ENCODE results near the gene MBP.
A peak's percentile ranks its signal among the peaks of the same experiment; 100 is the strongest.

MBP gene

DNA sequence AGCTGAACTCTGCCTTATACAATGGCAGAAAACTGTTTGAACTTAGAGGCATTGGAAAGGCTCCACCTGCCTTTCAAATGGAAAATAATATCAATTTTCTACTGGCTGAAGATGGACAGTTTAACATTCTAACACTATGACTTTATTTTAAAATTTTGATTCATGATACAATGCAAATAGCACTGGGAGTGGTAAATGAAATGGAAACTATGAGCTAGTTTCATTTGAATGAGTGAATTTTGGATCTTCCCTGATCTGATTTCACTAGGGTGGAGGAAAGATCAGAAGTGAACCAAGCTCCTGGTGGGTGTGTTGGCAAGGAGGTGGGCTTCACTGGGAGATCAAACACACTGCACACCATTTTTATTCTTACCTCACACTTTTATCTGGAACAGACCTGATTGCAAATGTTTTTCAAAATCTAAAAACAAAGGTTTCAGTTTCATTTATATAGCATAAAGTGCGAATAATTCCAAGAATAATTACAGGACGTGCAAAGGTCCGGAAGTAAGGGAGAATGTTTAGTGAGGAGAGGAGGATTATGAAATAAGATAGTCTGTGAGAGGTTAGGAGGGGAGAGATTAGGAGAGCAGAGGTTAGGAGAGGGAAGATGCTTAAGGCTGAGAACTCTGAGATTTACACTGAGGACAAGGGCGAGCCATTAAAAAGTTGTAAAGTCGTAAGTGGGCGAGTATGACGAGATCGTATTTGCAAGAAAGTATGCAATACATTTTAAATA is 18.6 kb upstream of the MBP start:
- no peak for DNase-seq

- no peak for DNase-seq
Measured at GRCh38 chr18:77150588-77150987, 18.0 kb upstream of the MBP start.

DNA sequence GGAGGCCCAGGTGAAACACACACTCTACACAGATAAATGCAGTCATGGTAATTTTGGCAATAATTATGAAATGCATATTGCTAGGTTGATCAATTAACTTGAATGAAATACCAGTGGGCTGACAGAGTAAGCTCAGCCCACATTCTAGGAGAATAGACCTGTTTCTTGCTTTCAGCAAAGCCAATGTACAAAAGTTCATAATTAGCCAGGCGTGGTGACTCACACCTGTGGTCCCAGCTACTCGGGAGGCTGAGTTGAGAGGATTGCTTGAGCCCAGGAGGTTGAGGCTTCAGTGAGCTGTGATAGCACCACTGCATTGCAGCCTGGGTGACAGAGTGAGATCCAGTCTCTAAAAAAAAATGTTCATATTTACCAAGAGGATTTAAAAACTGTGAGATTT is 15.7 kb upstream of the MBP start:
- no peak for DNase-seq

- DNase-seq: no peak
Measured at GRCh38 chr18:77147418-77147852, 14.9 kb upstream of the MBP start.

- peak; percentile 59 for DNase-seq
Measured at GRCh38 chr18:77146249-77147080, 13.9 kb upstream of the MBP start.

- DNase-seq: peak; percentile 45
Measured at GRCh38 chr18:77145364-77145901, 12.8 kb upstream of the MBP start.

DNA sequence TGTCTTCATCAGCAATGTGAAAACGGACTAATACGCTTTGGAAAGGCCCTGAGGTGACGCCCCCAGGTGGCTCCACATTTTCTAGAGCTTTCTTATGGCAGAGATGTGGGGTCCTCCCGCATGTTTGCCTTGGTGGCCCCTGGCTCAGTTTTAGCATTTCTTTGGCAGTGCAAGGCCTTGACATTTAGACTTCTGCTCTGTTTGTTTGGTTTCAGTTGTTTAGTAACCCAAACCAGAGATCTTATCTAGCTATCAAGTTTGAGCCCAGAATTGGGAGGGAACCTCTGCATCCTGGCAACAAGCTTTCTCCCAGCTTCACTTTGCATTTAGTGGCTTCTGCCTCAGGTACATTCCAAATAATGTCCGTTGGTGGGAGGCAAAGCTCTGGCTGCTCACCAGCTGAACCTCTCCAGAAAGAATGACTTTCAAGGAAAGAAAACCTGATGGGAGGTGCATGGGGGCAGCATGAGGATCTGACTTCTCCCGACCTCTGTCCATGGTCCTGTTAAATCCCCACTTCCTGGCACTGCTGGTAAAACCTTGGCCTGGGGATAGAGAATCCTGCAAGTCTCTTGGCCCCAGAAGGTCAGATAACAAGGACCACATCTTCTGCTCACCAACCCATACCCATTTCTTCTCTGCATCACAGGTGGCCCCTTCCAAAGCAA is 12.0 kb upstream of the MBP start:
- no peak for DNase-seq

GRCh38 chr18:77144046-77144445 is 11.5 kb upstream of the MBP start:
- no peak for DNase-seq

- DNase-seq: no peak
Measured at GRCh38 chr18:77143196-77143595, 10.6 kb upstream of the MBP start.

DNA sequence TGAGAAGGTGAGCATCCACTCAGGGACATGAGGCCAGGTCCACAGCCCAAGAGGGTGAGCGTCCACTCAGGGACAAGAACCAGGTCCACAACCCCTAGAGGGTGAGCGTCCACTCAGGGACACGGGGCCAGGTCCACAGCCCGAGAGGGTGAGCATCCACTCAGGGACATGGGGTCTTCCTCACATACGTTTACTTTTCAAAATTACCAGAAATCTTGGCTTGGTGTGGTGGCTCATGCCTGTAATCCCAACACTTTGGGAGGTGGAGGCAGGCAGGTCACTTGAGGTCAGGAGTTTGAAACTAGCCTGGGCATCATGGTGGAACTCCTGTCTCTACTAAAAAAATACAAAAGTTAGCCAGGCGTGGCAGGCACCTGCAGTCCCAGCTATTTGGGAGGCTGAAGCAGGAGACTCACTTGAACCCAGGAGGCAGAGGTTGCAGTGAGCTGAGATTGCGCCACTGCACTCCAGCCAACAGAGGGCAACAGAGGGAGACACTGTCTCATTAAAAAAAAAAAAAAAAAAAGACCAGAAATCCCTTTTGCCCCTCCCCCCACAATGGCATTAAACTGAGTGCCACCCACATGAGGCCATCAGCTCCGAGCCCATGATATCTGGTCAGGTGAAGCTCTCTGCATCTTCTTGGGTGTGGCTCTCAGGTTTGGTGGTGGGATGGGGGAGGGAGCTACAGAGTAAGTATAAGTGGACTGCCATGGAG is 9.0 kb upstream of the MBP start:
- no peak for DNase-seq

GRCh38 chr18:77140439-77141109 is 8.0 kb upstream of the MBP start:
- peak; percentile 80 for DNase-seq

DNA sequence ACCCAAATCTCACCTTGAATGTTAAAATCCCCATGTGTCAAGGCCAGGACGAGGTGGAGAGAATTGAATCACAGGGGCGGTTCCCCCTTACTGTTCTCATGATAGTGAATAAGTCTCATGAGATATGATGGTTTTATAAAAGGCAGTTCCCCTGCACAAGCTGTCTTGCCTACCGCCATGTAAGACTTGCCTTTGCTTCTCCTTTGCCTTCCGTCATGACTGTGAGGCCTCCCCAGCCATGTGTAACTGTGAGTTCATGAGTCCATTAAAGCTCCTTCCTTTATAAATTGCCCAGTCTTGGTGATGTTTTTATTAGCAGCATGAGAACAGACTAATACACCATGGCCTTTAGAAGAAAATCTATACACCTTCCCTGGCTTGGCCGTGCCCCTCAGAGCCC is 7.4 kb upstream of the MBP start:
- DNase-seq: no peak

DNA sequence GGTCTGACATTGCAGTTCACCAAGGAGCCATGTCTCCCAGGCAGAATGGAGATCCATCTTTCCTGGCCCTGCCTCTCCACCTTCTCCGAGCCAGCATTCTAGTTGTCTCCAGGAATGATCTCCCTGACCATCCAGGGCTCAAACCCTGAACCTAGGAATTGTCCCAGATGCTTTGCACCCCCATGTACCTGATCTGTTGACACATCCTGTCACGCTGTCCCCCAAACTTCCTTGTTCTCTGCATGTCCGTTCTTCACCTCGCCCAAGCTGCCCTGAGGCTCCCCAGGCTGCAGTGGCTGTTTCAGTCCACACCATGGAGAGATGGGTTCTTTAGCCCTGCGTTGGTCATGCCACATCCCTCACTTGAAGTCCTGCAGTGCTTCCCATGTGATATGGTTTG is 7.0 kb upstream of the MBP start:
- no peak for DNase-seq

DNA sequence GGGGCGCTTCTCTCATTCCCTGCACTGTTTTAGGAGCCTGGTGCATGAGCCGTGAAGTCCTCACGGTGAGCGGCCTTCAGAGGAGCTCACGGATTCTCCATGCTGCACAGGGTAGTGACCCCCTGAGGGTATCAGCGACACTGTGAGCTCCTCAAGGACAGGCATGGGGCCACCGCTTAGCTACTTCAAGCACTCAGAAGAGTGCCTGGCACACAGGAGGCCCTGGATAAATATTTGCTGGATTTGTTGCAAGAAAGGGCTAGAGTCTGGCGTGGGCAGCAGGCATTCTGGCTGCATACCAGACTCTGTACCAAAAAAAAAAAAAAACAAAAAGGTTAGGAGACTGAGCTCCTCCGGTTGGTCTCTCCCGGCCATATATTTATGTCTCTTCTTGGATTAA is 5.7 kb upstream of the MBP start:
- DNase-seq: no peak

DNA sequence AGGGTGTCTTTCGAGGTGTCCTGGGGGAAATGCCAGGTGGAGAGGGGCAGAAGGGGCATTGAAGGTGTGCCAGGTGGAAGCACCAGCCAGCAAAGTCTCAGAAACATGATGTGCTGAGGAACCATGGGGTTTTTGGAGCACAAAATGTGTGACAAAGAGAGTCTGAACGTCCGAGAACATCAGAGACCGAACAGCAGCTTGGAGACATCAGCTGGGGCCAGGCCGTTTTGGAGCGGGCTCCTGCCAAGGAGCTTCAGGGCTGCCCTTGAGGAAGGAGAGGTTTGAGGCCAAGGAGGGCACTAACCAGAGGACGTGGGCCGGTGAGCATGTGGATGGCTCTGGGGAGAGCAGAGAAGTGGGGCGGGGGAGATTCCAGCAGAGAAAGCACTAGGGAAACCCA is 5.3 kb upstream of the MBP start:
- no peak for DNase-seq

- no peak for DNase-seq
Measured at GRCh38 chr18:77136871-77137665, 4.5 kb upstream of the MBP start.

GRCh38 chr18:77136076-77136718 is 3.6 kb upstream of the MBP start:
- DNase-seq: no peak

DNA sequence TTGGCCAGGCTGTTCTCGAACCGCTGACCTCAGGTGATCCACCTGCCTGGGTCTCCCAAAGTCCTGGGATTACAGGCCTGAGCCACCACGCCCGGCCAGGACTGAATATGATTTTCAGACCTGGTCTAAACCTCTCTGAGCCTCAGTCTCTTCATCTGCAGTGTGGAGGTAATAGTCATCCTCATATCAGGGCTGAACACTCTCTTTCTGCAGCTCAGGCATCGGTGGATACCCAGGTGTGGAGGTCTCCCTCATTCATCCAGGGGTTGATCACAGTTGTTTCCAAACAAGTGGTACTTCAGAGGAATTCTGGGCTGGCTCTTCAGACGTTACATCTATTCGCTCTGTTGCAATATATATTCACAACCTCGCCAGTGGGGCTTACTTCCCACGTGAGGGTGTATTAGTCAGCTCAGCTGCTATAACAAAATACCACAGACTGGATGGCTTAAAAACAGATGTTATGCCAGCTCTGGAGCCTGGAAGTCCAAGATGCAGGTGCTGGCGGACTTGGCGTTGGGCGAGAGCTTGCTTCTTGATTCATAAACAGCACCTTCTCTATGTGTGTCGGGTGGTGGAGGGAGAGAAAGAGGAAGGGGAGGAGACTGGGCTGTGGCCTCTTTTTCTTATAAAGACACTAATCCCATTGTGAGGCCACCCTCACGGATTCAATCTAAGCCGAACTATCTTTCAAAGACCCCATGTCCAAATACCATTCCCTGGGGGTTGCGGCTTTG is 2.9 kb upstream of the MBP start:
- no peak for DNase-seq

DNA sequence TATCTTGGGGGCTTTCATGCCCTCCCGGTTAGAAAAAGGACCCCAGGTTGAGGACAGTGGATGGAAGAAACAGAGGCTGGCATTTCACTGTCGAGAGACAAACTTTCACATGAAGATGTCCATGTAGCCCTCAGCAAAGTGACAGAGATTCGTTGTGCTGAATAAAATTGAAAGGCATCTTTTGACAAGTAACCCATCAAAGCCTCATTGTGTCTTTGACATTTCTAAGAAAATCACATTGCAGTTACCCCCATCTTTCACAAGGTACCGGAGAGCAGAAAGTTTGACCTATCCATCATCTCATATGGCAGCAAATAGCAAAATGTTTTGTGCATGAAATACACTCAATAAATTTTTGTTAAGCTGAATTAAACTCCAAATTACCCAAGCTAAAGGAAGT is 2.0 kb upstream of the MBP start:
- no peak for DNase-seq

DNA sequence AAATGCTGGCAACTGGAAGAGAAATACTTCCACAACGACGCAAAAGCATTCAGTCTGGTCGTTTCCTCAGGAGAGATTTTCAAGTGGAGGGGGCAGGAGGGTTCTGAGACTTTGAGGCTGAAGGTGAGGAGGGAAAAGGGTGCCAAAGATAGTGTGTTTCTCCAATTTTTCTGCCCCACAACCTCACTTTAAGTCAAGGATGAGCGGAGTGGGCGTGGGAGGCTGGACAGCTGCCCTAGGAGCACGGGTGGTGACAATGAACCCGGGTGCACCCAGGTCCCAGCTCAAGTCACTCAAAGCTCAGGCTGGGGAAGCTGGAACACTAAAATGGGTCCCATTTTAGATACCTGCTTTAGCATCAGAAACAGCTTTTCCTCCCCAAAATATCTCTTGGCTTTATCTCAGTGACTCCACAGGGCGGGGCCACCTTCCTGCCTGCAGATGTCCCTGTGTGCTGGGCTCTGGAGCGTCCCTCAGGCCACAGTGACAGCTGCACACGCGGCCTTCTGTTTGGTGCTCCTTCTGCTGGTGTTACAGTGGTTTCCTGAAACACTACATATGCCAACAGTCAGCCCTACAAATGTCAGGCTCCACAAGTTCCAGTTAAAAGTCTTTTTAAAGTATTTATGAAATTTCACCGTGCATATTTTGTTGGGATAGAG is 1.4 kb upstream of the MBP start:
- DNase-seq: no peak

All from activated effector memory CD4-positive, alpha-beta T cell treated with anti-CD3 and anti-CD28 coated beads, Interleukin-2, amount 50 U/mL, for 16 hours (primary cell).